GM21576 (cell line): Measurements from ENCODE around the gene ABCD1.
"Not testable (repeated sequence)": the region's sequence is repeated elsewhere in the genome, so short reads cannot be mapped to it uniquely, and the experiment has no call there.

Experiments used
- ATAC-seq: cut with Tn5 transposase; IDR thresholded peaks from one replicate; pipeline ENCODE4 v1.9.1; 2021; ENCODE audit warnings: mild to moderate bottlenecking, moderate library complexity; ENCODE audit not compliant: unreplicated experiment

Gene ABCD1

DNA sequence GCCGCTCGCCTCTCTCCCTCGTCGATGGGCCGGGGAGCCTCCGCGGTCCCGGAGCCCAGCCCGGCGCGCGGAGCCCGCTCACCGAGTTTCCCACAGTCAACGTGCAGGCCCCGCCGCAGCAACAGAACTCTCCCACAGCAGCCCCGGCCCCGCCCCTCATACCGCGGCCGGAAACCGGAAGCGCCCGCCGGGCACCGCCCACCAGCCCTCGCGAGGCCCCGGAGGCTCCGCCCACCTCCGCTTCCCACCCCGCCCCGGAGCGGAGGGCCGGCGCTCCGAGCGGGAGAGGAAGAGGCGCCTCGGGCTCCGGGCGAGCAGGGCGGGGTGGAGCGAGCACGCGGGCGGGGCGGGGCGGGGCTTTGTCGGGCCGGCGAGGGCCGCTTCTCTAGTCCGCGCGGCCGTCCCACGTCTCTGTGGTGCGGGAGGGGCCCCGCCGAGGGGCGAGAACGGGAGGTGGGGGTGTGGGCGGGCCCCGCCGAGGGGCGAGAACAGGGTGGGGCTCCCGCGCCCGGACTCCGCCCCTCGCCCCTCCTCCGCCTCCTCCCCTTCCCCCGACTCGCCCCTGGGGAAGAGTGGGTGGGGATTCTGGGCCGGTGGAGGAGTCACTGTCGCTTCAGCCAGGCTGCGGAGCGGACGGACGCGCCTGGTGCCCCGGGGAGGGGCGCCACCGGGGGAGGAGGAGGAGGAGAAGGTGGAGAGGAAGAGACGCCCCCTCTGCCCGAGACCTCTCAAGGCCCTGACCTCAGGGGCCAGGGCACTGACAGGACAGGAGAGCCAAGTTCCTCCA, at the start of gene ABCD1, which contains the start of gene BCAP31:
Gene ABCD1, plus strand, starts transcription at position 605 of the 787 bp plus-strand sequence. CDS start 411 bp downstream, outside the sequence.
Gene BCAP31, minus strand, starts transcription at position 136 of the 787 bp plus-strand sequence. CDS start 1,143 bp downstream, outside the sequence.
- ATAC-seq = peak; percentile 39

DNA sequence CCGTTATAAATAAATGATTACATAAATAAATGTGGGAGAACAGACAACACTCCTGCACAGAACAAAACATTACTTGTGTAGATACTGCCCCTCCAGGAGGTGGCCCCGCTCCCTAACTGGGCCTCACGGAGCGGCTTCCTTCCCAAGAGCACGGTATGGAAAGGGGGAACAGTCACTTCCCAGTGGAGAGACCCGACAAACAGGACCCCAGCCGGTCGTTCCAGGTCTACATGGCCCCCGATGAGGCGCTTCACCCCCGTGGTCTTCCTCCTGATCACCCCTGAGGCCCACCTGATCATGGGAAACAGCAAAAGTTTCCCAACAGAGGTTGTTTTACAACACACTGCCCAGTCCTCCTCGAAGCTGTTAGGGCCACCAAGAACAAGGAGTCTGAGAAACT, 43.5 kb upstream of the ABCD1 start:
- ATAC-seq = no peak

DNA sequence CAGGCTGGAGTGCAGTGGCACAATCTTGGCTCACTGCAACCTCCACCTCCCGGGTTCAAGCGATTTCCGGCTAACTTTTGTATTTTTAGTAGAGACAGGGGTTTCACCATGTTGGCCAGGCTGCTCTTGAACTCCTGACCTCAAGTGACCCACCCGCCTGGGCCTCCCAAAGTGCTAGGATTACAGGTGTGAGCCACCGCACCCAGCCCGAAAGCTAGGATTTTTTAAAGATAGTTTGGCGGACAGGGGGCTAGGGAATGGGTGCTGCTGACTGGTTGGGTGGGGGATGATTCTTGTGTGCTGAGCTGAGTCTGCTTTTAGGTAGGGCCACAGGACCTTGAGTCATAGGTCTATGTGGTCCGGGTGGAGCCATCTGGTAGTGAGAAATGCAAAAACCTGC, 41.2 kb upstream of the ABCD1 start:
- ATAC-seq = not testable (repeated sequence)

DNA sequence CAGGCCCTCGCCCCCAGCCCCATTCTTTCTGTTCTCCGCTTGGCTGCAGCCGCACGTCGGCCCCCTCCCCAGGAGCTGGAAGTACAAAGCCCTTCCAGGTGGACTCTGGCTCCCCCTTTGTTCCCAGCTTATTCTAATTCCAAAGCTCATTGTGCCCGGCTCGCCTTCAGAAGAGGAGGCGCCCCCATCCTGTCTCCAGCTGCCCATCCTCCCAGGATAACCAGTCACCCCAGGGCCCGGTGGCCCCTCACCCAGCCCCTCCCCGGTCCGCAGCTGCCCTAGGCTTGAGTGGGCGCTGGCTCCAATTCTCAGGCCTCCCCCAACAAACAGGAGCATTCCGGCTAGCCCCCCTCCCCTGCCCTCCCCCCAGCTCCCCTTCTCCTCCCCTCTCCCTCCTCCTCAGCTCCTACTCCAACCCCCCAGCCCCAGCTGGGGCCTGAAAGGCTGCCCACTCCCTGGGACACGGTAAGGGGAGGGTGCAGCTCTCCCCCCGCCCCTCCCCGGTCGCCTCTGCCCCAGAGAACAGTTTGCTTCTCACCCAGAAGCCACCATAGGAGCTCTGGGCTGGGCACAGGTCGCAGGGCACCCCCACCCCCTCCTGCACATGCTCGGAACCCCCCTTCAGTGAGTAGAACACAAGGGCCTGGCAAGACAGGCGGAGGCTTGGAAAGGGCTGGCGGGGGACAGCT, 40.0 kb upstream of the ABCD1 start:
- ATAC-seq = no peak

DNA sequence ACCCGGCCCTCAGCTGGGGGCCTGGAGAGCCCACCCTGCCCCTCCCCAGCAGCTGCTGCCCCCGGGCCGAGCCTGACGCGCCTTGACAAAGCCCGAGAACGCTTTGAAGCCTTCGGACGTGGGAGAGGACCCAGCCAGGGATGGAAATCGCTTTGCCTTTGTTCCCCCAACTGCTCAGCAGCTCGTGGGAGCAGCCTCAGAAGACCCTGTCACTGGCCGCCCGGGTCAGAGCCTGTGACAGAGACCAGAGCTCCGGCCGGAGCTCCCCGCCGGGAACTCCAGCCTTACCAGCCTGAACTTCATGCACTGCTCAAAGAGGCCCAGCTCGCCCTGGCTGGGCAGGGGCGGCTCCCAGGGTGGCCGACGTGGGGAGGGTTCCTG, 39.5 kb upstream of the ABCD1 start:
- ATAC-seq = no peak

DNA sequence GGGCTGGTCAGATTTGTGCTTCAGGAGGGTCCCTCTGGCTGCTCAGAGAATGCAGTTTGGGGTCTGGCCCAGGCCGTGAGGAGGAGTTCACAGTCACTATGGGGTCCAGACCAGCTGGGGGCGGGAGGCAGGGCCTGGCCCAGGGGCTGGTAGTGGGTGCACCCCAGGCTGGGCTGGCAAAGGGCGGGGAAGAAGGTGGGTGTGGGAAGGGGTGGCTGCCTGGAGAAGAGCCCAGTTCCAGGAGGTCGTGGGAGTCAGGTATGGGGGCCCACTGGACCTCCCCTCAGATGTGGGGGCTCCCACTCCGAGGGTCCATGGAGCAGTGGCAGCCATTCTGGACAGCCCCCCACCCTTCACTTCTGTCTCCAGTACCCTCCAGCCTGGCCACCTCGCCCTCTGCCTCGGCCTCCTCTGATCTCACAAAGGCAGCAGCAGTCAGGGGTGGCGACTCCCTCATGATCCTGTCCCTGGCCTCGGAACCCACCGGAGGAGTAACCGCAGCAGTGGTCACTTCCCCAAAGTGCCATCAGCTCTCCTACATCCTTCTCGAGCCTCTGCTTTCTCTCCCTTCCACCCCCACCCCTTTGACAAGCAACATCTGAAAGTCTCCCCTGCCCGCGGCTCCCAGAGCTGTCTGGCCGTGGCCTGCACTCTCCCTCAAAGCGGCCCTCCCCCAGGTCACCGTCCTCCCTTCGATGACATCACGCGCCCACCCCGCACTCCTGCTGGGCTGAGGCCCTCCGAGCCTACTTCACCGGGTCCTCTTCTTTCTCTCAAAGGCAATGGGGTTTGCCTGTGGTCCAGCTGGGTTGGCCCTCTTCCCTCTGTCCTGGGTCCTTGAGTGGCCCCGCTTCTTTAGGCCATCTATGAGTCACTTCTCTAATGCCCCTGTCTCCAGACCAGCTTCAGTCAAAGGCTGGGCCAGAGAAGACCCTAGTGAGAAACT, 38.6 kb upstream of the ABCD1 start:
- ATAC-seq = no peak

DNA sequence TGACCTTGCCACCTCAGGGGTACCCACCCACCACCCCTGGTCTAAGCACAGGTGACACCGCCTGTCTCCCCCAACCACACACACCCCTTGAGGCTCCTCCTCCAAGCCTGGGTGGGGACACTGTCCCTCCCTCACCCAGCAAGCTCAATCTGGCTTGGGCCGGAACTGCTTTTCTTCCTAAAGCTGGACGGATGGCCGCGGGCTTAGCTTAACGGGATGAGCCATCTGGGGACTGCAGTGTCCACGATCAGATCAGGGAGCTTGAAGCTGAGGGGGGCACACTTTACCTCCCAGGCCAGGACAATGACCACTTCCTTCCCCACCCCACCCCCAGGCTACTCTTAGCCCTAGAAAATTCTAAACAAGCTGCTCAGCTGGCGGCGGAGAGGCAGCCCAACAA, 37.9 kb upstream of the ABCD1 start:
- ATAC-seq = no peak

DNA sequence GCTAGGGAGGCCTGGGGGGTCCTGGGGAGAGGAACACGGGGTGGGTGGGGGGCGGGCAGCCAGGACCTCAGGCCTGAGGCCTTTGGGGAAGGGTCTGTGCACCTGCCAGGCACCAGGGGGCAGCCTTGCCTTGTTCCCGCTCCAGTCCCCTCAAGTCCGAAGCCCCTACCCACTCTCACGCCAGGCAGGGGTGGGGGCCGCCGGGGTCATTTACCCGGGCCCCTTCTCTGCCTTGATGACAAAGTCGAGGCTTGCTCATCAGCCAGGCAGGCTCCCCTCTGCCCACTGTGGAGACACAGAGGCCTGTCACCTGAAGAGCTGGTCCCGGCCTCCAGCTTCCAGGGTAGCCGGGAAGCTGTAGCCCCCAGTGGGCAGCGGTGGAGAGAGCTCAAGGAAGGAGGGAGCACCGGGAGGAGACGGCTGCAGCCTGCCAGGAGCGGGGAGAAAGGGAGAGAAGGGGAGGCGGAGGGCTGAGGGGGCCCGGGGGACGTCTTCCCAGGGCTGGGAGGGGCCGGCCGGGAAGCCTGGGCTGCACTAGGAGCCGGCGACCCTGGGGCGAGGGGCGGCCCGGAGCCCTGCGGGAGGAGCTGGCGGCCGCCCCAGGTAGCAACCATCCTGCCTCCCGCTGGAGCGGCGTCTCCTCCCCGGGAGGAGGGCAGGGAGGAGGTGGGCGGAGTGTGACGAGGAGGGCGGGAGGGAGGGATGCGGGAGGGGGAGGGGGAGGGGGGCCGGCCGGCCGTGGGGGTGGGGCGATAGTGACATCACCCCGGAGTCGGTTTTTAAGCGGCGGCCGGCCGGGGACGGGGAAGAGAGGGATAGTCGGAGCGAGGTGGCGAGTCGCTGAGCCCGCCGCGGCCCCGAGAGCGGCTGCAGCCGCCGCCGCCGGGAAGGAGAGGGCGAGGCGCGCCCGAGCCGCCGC, 37.3 kb upstream of the ABCD1 start, which contains the start of gene SLC6A8:
Gene SLC6A8, plus strand, starts transcription at position 806 of the 919 bp plus-strand sequence. CDS start 649 bp downstream, outside the sequence.
- ATAC-seq = no peak

DNA sequence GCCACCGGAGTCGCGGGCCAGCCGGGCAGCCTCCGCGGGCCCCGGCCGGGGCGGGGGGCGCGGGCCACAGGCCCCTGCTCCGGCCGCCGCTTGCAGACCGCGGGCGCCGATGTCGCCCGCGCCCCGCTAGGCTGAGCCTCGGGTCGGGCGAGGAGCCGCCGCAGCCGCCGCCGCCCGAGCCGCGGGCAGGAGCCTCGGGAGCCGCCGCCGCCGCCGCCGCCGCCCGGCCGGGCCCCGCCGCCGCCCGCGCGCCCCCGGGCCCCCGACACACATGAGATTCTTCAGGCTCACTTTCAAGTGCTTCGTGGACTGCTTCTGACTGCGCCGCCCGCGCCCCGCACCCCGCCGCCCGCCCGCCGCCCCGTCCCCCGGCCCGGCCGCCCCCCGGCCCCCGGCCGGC, 36.6 kb upstream of the ABCD1 start:
- ATAC-seq = no peak

DNA sequence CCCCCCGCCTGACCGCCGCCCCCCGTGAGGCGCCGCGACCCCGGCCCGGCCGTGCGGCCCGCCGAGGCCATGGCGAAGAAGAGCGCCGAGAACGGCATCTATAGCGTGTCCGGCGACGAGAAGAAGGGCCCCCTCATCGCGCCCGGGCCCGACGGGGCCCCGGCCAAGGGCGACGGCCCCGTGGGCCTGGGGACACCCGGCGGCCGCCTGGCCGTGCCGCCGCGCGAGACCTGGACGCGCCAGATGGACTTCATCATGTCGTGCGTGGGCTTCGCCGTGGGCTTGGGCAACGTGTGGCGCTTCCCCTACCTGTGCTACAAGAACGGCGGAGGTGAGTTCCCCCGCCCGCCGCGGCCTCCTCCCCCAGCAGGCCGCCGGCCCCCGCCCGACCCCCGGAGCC, 36.1 kb upstream of the ABCD1 start:
- no peak for ATAC-seq

DNA sequence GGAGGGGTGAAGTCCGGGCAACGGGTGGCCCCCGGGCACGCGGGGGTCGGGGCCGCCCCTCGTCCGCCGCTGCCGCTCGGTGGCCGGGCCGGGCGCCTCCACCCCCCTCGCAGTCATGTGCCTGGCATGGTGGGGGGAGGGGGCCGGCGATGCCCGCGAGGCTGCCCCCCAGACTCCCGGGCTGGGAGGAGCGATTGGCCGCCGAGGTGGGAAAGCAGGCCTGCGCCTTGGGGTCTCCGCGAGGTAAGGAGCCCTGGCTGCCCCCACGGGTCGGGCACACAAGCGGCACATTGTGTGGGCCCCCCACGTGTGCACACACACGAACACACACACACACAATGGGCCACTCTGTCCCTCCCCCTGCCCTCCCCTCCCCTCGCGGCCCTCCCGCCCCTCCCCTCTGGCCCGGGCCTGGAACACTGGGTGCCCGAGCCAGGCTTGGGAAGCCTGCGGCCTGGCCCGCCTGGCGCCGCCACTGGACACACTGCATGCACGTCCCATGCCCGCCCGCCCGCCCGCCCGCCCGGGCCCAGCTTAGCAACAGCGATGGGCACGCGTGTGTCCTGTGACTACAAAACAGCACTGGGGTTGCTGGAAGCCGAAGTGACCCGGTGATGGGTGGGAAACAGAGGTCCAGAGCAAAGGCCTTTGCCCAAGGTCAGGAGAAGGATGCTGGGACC, 35.6 kb upstream of the ABCD1 start:
- no peak for ATAC-seq

DNA sequence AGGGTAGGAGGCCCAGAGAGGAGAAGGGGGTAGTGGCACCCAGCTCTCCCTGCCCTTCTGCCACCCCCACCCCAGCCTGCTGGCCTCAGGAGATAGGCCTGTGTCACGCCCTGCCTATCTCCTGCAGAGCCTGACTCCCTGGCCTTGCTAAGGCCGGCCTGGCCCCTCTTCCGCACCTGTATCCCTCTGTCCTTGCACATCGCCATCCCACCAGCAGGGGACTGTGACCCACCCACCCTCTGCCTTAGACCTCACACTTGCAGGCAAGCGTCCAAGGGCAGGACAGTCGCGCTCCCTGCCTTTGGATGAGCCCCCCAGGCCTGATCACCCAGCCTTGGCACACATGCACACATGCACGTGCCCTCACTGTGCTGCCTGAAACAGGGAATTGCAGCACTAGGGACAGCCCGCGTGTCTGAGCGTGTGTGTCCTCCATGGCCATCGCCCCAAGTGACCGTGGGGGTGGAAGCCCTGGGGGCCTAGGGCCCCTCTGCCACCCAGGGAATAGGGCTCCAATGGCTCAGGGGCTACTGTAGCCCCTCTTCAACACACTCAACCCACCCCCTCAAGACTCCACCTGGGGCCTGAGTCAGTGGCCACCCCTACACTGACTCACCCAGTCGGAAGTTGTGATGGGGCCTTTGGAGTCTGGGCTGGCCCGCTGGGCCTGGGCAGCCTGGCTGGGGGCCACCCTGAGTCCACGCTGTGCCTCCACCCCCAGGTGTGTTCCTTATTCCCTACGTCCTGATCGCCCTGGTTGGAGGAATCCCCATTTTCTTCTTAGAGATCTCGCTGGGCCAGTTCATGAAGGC, 34.8 kb upstream of the ABCD1 start:
- no peak for ATAC-seq

DNA sequence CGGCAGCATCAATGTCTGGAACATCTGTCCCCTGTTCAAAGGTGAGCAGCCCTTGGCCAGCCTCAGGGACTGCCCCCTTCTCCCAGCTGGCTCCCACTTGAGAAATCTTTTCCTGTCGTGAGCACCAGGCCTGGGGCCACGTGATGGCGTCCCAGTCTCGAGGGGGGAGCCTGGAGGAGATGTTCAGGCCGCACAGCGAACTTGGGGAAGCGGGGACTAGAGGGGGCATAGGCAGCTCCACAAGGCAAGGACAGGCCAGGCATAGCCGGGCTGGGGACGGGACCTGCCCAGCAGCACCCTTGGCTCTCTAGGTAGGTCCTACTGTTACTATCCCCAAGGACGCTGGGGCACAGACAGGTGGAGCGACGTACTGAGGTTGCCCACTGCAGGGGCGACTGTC, 34.2 kb upstream of the ABCD1 start:
- ATAC-seq = no peak

DNA sequence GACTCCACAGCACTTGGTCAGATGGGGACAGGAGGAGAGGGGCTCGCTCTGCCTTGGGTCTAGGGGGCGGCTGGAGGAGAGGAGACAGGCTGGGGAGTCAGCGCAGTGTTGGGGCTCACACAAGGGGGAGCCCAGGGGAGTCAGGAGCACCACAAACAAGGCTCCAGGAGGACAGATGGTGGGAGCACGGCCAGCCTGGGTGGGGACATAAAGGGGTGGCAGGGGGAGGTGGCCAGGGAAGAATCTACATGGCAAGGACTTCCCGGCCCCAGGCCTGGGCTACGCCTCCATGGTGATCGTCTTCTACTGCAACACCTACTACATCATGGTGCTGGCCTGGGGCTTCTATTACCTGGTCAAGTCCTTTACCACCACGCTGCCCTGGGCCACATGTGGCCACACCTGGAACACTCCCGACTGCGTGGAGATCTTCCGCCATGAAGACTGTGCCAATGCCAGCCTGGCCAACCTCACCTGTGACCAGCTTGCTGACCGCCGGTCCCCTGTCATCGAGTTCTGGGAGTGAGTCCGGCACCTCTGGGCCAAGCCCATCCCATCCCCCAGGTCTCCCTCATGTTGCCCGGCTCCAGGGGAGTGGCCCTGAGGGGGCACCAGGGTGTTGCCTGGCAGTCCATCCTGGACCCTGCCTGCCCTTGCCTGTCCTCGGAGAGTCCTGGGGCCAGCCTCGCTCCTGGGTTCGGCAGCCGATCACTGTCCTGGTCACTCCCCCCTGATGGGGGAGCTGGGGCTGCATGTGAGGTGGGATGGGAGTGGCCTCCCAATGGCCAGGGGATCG, 33.4 kb upstream of the ABCD1 start:
- not testable (repeated sequence) for ATAC-seq

DNA sequence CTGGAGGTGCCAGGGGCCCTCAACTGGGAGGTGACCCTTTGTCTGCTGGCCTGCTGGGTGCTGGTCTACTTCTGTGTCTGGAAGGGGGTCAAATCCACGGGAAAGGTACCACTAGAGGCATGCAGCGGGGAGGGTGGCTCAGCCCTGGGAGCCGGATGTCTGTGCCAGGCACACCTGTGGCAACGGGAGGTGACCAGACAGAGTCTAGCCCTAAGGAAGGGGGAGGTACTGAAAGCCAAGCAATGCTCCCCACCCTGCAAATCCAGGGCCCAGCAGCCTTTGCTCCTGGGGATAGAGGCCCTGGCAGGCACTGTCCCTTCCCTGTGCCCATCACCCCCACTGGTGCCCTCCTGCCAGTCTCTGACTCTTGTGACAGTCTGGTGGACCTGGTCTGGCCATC, 32.7 kb upstream of the ABCD1 start:
- no peak for ATAC-seq

DNA sequence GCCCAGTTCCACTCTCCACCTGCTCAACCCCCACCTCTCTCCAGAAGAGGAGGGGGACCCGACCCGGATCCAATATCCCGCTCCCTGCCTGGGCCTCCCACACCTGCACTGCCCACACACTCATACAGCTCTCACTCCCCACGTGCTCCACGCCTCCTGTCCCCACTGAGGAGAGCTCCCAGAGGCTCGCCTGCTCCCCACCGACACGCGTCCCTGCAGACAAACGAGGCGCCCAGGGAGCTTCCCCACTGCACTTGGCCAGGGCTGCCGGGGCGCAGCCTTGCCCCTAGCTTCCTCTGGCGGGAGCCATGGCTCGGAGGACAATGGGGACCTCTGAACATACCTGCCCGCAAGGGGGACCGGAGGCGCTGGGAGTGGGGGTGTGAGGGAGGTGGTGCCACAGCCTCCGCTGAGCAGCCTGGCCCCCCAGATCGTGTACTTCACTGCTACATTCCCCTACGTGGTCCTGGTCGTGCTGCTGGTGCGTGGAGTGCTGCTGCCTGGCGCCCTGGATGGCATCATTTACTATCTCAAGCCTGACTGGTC, 32.0 kb upstream of the ABCD1 start:
- ATAC-seq = no peak
